HepG2 (cell line): ENCODE data around the gene KIAA0040. TPM values are rescaled to one million over a fixed set of nuclear protein-coding genes. Genes with fewer than 3 reads are reported as not detected.

Source experiments
- ATAC-seq: fragments of 200-7000 bp; cut with Tn5 transposase; 3 replicates; pipeline ENCODE4 v1.9.1; 2020; ENCODE audit warnings: mild to moderate bottlenecking, moderate library complexity
- BruUV-seq: library from RNA; stranded (reverse); fragments of 400-500 nt; replicated peaks from 2 replicates; lab custom pipeline; 2021; lab: Mats Ljungman, UMichigan
- CTCF ChIA-PET: fragments of 300-600 bp; formaldehyde crosslinking; extraction: SDS; loops from one replicate; lab custom pipeline; 2021; ENCODE audit warnings: low total read pairs, inconsistent platforms, low intra/inter-chr PET ratio; lab: Yijun Ruan, JAX
- POLR2A ChIA-PET: fragments of 350-600 bp; sonication (Branson Sonifier 250); formaldehyde crosslinking; loops from one replicate; lab custom pipeline; 2020; ENCODE audit warnings: antibody characterized with exemption, inconsistent platforms; lab: Yijun Ruan, JAX
- DNase-seq: peaks from one replicate; pipeline ENCODE4 v3.0.0-alpha.2; 2015; ENCODE audit warnings: low spot score
- FAIRE-seq: peaks from 3 replicates; lab custom pipeline; 2011; peaks lifted over from hg19 to GRCh38; lab: Jason Lieb, UNC
- H2AFZ ChIP-seq: one replicate; pipeline ENCODE4 v1.6.1; 2011; ENCODE audit warnings: low read length, inconsistent platforms
- H3K27ac ChIP-seq: fragments of 300-600 bp; 3 replicates; pipeline ENCODE4 v1.8.0; 2011; ENCODE audit warnings: mixed run types, mild to moderate bottlenecking, mixed read lengths, low read length, inconsistent platforms; ENCODE audit not compliant: insufficient read depth; ENCODE audit errors: extremely low read length
- H3K27me3 ChIP-seq, 2 experiments: fragments of 200-600 bp in 1 of 2; 2 replicates in 1 of 2; 3 replicates in 1 of 2; pipeline versions ENCODE4 v1.6.0 to v1.8.0; 2011; ENCODE audit warnings: low read length in 2 of 2, mild to moderate bottlenecking in 2 of 2, moderate library complexity in 2 of 2, inconsistent platforms in 1 of 2; ENCODE audit not compliant: insufficient read depth in 2 of 2, control insufficient read depth in 1 of 2
- H3K36me3 ChIP-seq, 2 experiments: fragments of 200-600 bp in 1 of 2; replicated peaks in 1 of 2; 2 replicates in 1 of 2; 3 replicates in 1 of 2; pipeline versions ENCODE4 v1.5.1 to v1.8.0; 2011; ENCODE audit warnings: low read length in 2 of 2, inconsistent platforms in 1 of 2; ENCODE audit not compliant: insufficient read depth in 2 of 2, control insufficient read depth in 1 of 2
- H3K4me1 ChIP-seq: 2 replicates; pipeline ENCODE4 v1.5.1; 2012; ENCODE audit warnings: low read length, inconsistent platforms; ENCODE audit not compliant: insufficient read depth
- H3K4me2 ChIP-seq: 2 replicates; pipeline ENCODE4 v1.6.0; 2011; ENCODE audit warnings: low read depth, low read length, inconsistent platforms
- H3K4me3 ChIP-seq, 3 experiments: fragments of 200-600 bp in 1 of 3; sonication (generic), shearing (Covaris generic) in 1 of 3; replicated peaks in 1 of 3; 2 replicates each; pipeline ENCODE4 v1.5.1; 2011 to 2016; ENCODE audit warnings: low read length in 3 of 3, inconsistent platforms in 2 of 3, low read depth in 2 of 3, mild to moderate bottlenecking in 2 of 3, control low read depth in 1 of 3, mixed read lengths in 1 of 3; ENCODE audit not compliant: insufficient read depth in 1 of 3
- H3K79me2 ChIP-seq: one replicate; pipeline ENCODE4 v1.6.1; 2011; ENCODE audit warnings: low read length, inconsistent platforms; ENCODE audit not compliant: insufficient read depth
- H3K9ac ChIP-seq: 2 replicates; pipeline ENCODE4 v1.6.0; 2011; ENCODE audit warnings: mild to moderate bottlenecking, low read depth, low read length, inconsistent platforms; ENCODE audit not compliant: insufficient read depth
- H3K9me3 ChIP-seq: 2 replicates; pipeline ENCODE4 v1.5.1; 2012; ENCODE audit warnings: mild to moderate bottlenecking, low read length
- H4K20me1 ChIP-seq: 2 replicates; pipeline ENCODE4 v1.6.0; 2011; ENCODE audit warnings: inconsistent platforms, mild to moderate bottlenecking, low read length, moderate library complexity; ENCODE audit not compliant: insufficient read depth
- ARNT ChIP-seq: fragments of 450-650 bp; IDR thresholded peaks from 2 replicates; pipeline ENCODE4 v1.6.1; 2017
- EHMT2 ChIP-seq: fragments of 200-600 bp; sonication (generic); IDR thresholded peaks from 2 replicates; pipeline ENCODE4 v1.7.0; 2017; ENCODE audit warnings: antibody characterized with exemption, low read depth, low read length, borderline replicate concordance
- ETV5 ChIP-seq: IDR thresholded peaks from 2 replicates; pipeline ENCODE4 v1.6.1; 2018; ENCODE audit warnings: missing biosample characterization, missing genetic modification reagents, inconsistent platforms, borderline replicate concordance
- ETV6 ChIP-seq: sonication (generic); formaldehyde crosslinking; conservative IDR thresholded peaks from 2 replicates; pipeline ENCODE4 v1.4.0; 2020; ENCODE audit warnings: missing genetic modification reagents
- GPN1 ChIP-seq: sonication (generic); formaldehyde crosslinking; IDR thresholded peaks from 2 replicates; pipeline ENCODE4 v1.5.1; 2020; ENCODE audit warnings: missing genetic modification reagents, borderline replicate concordance
- IRX3 ChIP-seq: sonication (generic); formaldehyde crosslinking; IDR thresholded peaks from 2 replicates; pipeline ENCODE4 v1.8.1; 2023; ENCODE audit warnings: mild to moderate bottlenecking, low read depth, missing genetic modification reagents, borderline replicate concordance
- KLF13 ChIP-seq: sonication (generic); formaldehyde crosslinking; IDR thresholded peaks from 2 replicates; pipeline ENCODE4 v1.4.0; 2020; ENCODE audit warnings: mild to moderate bottlenecking, missing genetic modification reagents
- KLF6 ChIP-seq: IDR thresholded peaks from 2 replicates; pipeline ENCODE4 v1.8.0; 2016; ENCODE audit warnings: missing biosample characterization, missing genetic modification reagents
- MLXIP ChIP-seq: sonication (generic); formaldehyde crosslinking; IDR thresholded peaks from 2 replicates; pipeline ENCODE4 v1.9.0; 2021; ENCODE audit warnings: missing genetic modification reagents, borderline replicate concordance
- NONO ChIP-seq, 2 experiments: fragments of 450-650 bp in 1 of 2; sonication (generic) in 1 of 2; formaldehyde crosslinking in 1 of 2; IDR thresholded peaks in 1 of 2; conservative IDR thresholded peaks in 1 of 2; 2 replicates each; pipeline versions ENCODE4 v1.6.1 to v1.8.0; 2017 to 2022; ENCODE audit warnings: mild to moderate bottlenecking in 1 of 2, missing genetic modification reagents in 1 of 2, moderate library complexity in 1 of 2
- NR1H2 ChIP-seq: sonication (generic); formaldehyde crosslinking; IDR thresholded peaks from 2 replicates; pipeline ENCODE4 v1.8.1; 2022; ENCODE audit warnings: low read depth, missing genetic modification reagents, borderline replicate concordance
- SPEN ChIP-seq: sonication (generic); formaldehyde crosslinking; IDR thresholded peaks from 2 replicates; pipeline ENCODE4 v1.5.1; 2020; ENCODE audit warnings: low read depth, mild to moderate bottlenecking, missing genetic modification reagents
- TOE1 ChIP-seq: sonication (generic); formaldehyde crosslinking; IDR thresholded peaks from 2 replicates; pipeline ENCODE4 v1.4.0; 2020; ENCODE audit warnings: mild to moderate bottlenecking, missing genetic modification reagents
- ZBTB46 ChIP-seq: sonication (generic); formaldehyde crosslinking; IDR thresholded peaks from 2 replicates; pipeline ENCODE4 v1.4.0; 2020; ENCODE audit warnings: mild to moderate bottlenecking, missing genetic modification reagents, borderline replicate concordance
- ZBTB7B ChIP-seq: sonication (generic); formaldehyde crosslinking; IDR thresholded peaks from 2 replicates; pipeline ENCODE4 v1.4.0; 2020; ENCODE audit warnings: missing genetic modification reagents
- ZFP1 ChIP-seq: IDR thresholded peaks from 2 replicates; pipeline ENCODE4 v1.6.1; 2016
- ZMAT3 ChIP-seq: sonication (generic); formaldehyde crosslinking; conservative IDR thresholded peaks from 2 replicates; pipeline ENCODE4 v1.7.0; 2021; ENCODE audit warnings: missing genetic modification reagents
- ZNF724P ChIP-seq: sonication (generic); formaldehyde crosslinking; IDR thresholded peaks from 2 replicates; pipeline ENCODE4 v1.8.0; 2022; ENCODE audit warnings: missing genetic modification reagents, borderline replicate concordance
- WGBS: methylation state at CpG from one replicate; pipeline ENCODE4 v1.1.6; 2017; ENCODE audit warnings: low lambda C conversion rate; 5-methylcytosine and 5-hydroxymethylcytosine counted together
- in situ Hi-C: cut with HindIII; loops from 2 replicates; pipeline ENCODE4 v1.10.0; 2017; ENCODE audit warnings: low pct_unique_long_range_greater_than_20kb; ENCODE audit not compliant: extremely low pct_ligation_motif_present
- intact Hi-C: fragments of 100-400 bp; cut with micrococcal nuclease; formaldehyde crosslinking; loops from one replicate; pipeline ENCODE4 v1.10.0; 2022; ENCODE audit not compliant: unreplicated experiment
- polyA plus RNA-seq, 8 experiments: library from polyadenylated mRNA; depleted of rRNA in 3 of 8; stranded (reverse) in 7 of 8; unstranded in 1 of 8; fragments of >200 nt; fragmentation: Illumina TruSeq in 4 of 8; extraction: Trizol in 4 of 8; gene quantifications; 2 replicates each; pipeline versions ENCODE4 v1.2.1 to v1.2.3, GENCODE V29; 2011 to 2016; ENCODE audit warnings: low read depth in 4 of 8, missing spikeins in 1 of 8, mixed read lengths in 1 of 8; ENCODE audit not compliant: insufficient read depth in 1 of 8
- total RNA-seq, 5 experiments: library from RNA; depleted of rRNA; stranded (reverse); fragments of >200 nt; fragmentation: Illumina TruSeq; extraction: Trizol; gene quantifications; 2 replicates each; pipeline ENCODE4 v1.2.3, GENCODE V29; 2016; ENCODE audit warnings: low read depth in 1 of 5
- TF ChIP-seq, protein P1 (sequence below): sonication (generic); formaldehyde crosslinking; IDR thresholded peaks from 2 replicates; pipeline ENCODE4 v1.5.0; 2020; ENCODE audit warnings: missing genetic modification reagents

The KIAA0040 gene
- total and polyA plus RNA-seq, 2 of the 13 experiments (the other 11 are each of a cell fraction or from before 2014, with no cell fraction given), result 0.24 to 0.26 TPM

DNA sequence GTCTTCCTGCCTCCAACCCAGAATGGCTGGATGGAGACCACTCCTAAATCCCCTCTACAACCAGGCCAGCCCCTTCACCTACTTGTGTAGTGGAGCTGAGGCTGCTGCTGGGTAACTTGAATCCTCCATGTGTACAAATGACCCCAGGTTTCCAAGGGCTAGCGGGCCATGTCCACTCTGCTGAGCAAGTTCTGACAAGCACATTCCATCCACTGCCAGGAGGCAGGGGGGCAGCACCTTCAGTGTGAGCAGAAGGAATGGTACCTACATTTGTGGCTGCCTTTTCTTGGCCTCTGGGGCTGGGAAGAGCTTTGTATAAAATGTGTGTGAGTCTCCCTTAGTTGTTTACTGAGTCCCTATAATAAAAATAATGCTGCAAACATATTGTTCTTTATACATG is 14.5 kb downstream of the KIAA0040 start (continued):
- TF ChIP-seq ZMAT3 (CRISPR knock-in tag) (no peak), ZFP1 (CRISPR knock-in tag) (no peak), IRX3 (CRISPR knock-in tag) (no peak), SPEN (CRISPR knock-in tag) (no peak), TOE1 (CRISPR knock-in tag) (no peak), ARNT (no peak), NR1H2 (CRISPR knock-in tag) (no peak), NONO (IDR thresholded peaks at IDR 0.05) (no peak), NONO (CRISPR knock-in tag; conservative IDR thresholded peaks at IDR 0.05) (no peak), EHMT2 (no peak), ZNF724P (CRISPR knock-in tag) (no peak)
- TF ChIP-seq, protein P1, sequence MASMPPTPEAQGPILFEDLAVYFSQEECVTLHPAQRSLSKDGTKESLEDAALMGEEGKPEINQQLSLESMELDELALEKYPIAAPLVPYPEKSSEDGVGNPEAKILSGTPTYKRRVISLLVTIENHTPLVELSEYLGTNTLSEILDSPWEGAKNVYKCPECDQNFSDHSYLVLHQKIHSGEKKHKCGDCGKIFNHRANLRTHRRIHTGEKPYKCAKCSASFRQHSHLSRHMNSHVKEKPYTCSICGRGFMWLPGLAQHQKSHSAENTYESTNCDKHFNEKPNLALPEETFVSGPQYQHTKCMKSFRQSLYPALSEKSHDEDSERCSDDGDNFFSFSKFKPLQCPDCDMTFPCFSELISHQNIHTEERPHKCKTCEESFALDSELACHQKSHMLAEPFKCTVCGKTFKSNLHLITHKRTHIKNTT, result no peak

- Histone ChIP-seq H4K20me1 (no peaks in the 10 kb centered on the region), H3K9ac (no peak overlapping the region), H3K36me3 (no peaks in the 10 kb centered on the region), H3K79me2 (no peaks in the 10 kb centered on the region), H3K9me3 (no peaks in the 10 kb centered on the region), H2AFZ (no peak overlapping the region), H3K27me3 (no peaks in the 10 kb centered on the region), H3K4me2 (no peak overlapping the region), H3K27ac (no peak overlapping the region), H3K4me3 (no peak overlapping the region), H3K4me1 (no peaks in the 10 kb centered on the region)
- no peak for TF ChIP-seq ETV6 (CRISPR knock-in tag)
- no peak for TF ChIP-seq KLF6 (CRISPR knock-in tag)
- TF ChIP-seq KLF13 (CRISPR knock-in tag), result no peak
- TF ChIP-seq ZBTB46 (CRISPR knock-in tag), result no peak
- no peak for TF ChIP-seq MLXIP (CRISPR knock-in tag)
- TF ChIP-seq ZBTB7B (CRISPR knock-in tag), result no peak
- TF ChIP-seq ETV5 (CRISPR knock-in tag), result no peak
- TF ChIP-seq GPN1 (CRISPR knock-in tag), result no peak
- ATAC-seq (no peak), DNase-seq (no peak), FAIRE-seq (no peak)
- no TSS peak for BruUV-seq
- intact Hi-C loops, result no loop called here
- in situ Hi-C loops, result no loop called here
- ChIA-PET POLR2A (no interaction called here), CTCF (no interaction called here)
- WGBS, result 26% methylated on average over 1 of the region's 1 CpG
Measured at GRCh38 chr1:175176246-175176645, 16.3 kb downstream of the KIAA0040 start.
